ENCODE results near the gene MAP3K2.

The MAP3K2 gene

DNA sequence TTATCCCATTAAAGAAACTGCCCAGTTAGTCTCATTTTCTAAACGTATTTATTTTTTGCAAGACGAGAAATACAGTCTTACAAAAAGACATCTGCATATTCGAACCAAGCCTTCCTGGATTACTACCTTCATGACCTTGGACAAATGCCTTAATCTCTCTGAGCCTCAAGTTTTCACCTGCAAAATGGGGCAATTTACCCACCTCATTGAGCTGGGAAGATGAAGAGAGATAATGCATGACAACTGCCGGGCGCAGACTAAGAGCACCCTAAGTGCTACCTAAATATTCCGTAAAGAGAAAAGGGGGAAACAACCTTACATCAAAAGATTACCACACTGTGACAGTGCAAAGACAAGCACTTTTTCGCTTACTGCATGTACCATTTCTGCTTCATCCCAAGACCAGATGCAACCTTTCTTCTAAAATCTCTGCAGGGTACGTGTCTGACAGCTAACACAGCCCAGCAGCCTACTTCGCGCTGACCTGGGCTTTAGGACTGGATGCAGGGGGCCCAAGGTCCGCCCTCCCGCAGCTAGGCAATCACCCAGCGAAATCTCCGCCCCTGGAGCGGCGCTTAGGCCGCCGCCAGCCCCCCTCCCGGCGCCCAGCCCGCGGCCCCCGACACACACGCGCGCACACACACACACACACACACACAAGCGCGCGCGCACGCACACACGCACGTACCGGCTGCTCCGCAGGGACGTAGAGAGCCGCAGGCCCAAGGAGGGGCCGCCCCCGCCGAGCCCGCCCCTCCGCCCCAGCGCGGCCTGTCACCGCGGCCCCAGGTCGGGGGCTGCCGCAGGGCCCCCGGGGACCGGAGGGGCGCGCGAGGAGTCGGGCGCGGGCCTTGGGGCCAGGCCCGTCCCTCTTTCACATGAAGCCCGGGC lies 766 bp downstream of the MAP3K2 start:
- TF ChIP-seq, protein P1, sequence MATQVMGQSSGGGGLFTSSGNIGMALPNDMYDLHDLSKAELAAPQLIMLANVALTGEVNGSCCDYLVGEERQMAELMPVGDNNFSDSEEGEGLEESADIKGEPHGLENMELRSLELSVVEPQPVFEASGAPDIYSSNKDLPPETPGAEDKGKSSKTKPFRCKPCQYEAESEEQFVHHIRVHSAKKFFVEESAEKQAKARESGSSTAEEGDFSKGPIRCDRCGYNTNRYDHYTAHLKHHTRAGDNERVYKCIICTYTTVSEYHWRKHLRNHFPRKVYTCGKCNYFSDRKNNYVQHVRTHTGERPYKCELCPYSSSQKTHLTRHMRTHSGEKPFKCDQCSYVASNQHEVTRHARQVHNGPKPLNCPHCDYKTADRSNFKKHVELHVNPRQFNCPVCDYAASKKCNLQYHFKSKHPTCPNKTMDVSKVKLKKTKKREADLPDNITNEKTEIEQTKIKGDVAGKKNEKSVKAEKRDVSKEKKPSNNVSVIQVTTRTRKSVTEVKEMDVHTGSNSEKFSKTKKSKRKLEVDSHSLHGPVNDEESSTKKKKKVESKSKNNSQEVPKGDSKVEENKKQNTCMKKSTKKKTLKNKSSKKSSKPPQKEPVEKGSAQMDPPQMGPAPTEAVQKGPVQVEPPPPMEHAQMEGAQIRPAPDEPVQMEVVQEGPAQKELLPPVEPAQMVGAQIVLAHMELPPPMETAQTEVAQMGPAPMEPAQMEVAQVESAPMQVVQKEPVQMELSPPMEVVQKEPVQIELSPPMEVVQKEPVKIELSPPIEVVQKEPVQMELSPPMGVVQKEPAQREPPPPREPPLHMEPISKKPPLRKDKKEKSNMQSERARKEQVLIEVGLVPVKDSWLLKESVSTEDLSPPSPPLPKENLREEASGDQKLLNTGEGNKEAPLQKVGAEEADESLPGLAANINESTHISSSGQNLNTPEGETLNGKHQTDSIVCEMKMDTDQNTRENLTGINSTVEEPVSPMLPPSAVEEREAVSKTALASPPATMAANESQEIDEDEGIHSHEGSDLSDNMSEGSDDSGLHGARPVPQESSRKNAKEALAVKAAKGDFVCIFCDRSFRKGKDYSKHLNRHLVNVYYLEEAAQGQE (IDR thresholded peaks at IDR 0.05; ENCODE audit: insufficient read depth in 1 of 2, low read depth in 2 of 2, low read length in 2 of 2): no peak
- TF ChIP-seq FOXP2 (optimal IDR thresholded peaks at IDR 0.05; ENCODE audit: borderline replicate concordance, extremely low read depth, extremely low read length, insufficient read depth) (peak; percentile 95), SIN3A (IDR thresholded peaks at IDR 0.05; ENCODE audit: borderline replicate concordance, insufficient read depth, low read length) (peak; percentile 58; the same call in 1 of the 2 replicates), TAF1 (IDR thresholded peaks at IDR 0.05; ENCODE audit: borderline replicate concordance, insufficient read depth, low read length) (no peak)

DNA sequence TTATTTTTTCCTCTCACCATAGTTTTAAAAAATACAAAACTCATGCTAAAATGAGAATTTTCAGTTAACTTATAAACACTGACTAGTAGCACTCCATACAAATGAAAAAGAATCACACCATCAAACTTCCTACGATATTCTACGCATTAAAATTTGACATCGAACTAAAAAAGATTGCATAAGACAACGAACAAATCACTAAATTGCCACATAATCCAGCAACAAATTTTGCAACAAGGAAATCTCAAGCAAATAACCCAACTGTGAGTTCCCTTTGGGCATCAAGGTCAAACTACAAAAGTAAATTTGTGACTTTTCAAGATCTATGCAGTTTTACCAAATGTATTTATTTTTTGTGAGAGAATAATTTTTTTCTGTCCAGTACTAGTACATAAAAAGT lies 1.5 kb downstream of the MAP3K2 start:
- TF ChIP-seq POLR2AphosphoS5 (IDR thresholded peaks at IDR 0.05; ENCODE audit: low read depth, low read length) (no peak), TAF1 (IDR thresholded peaks at IDR 0.05; ENCODE audit: borderline replicate concordance, insufficient read depth, low read length) (no peak), FOXP2 (optimal IDR thresholded peaks at IDR 0.05; ENCODE audit: borderline replicate concordance, extremely low read depth, extremely low read length, insufficient read depth) (no peak), SIN3A (IDR thresholded peaks at IDR 0.05; ENCODE audit: borderline replicate concordance, insufficient read depth, low read length) (no peak)
- TF ChIP-seq, protein P1 (IDR thresholded peaks at IDR 0.05; ENCODE audit: insufficient read depth in 1 of 2, low read depth in 2 of 2, low read length in 2 of 2): no peak

DNA sequence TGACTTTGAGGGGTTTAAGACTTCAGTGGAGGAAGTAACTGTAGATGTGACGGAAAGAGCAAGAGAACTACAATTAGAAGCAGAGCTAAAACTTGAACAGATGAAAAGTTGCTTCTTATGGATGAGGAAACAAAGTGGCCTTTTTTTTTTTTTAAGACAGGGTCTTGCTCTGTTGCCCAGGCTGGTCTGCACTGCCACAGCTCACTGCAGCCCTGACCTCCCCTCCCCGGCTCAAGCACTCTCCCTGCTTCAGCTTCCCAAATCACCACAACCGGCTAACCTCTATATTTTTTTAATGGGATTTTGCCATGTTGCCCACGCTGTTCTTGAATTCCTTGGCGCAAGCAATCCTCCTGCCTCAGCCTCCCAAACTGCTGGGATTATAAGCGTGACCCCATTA lies 3.2 kb downstream of the MAP3K2 start:
- TF ChIP-seq TAF1 (IDR thresholded peaks at IDR 0.05; ENCODE audit: borderline replicate concordance, insufficient read depth, low read length): no peak
- TF ChIP-seq, protein P1 (IDR thresholded peaks at IDR 0.05; ENCODE audit: insufficient read depth in 1 of 2, low read depth in 2 of 2, low read length in 2 of 2): no peak
- TF ChIP-seq FOXP2 (optimal IDR thresholded peaks at IDR 0.05; ENCODE audit: borderline replicate concordance, extremely low read depth, extremely low read length, insufficient read depth): no peak
- TF ChIP-seq POLR2AphosphoS5 (IDR thresholded peaks at IDR 0.05; ENCODE audit: low read depth, low read length): no peak
- TF ChIP-seq SIN3A (IDR thresholded peaks at IDR 0.05; ENCODE audit: borderline replicate concordance, insufficient read depth, low read length): no peak

DNA sequence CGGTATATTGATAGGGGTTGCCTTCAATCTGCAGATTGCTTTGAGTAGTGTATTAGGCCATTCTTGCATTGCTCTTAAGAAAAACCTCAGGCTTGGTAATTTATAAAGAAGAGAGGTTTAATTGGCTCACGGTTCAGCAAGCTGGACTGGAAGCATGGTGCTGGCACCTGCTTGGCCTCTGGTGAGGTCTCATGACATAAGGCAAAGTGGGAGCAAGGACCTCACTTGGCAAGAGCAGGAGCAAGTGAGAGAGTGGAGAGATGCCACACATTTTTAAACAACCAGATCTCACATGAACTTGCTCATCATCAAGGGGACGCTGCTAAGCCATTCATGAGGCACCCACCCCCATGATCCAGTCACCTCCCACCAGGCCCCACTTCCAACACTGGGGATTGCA lies 4.9 kb downstream of the MAP3K2 start:
- TF ChIP-seq, protein P1 (IDR thresholded peaks at IDR 0.05; ENCODE audit: insufficient read depth in 1 of 2, low read depth in 2 of 2, low read length in 2 of 2): no peak
- TF ChIP-seq SIN3A (IDR thresholded peaks at IDR 0.05; ENCODE audit: borderline replicate concordance, insufficient read depth, low read length): no peak
